A549 (cell line): ENCODE measurements around the gene SENP5. TPM values are rescaled to one million over a fixed set of nuclear protein-coding genes. Genes with fewer than 3 reads are reported as not detected.
"Not testable (repeated sequence)": the region's sequence is repeated elsewhere in the genome, so short reads cannot be mapped to it uniquely, and the experiment has no call there.

Experiments used
- ATAC-seq, 2 experiments: fragments of 200-7000 bp in 1 of 2; fragments of >200 bp in 1 of 2; cut with Nextera tagmentation in 1 of 2; cut with Tn5 transposase in 1 of 2; 3 replicates each; pipeline versions ENCODE4 v1.8.0 to v1.9.1; 2018 to 2020; ENCODE audit warnings: mild to moderate bottlenecking in 1 of 2, moderate library complexity in 1 of 2
- CTCF ChIA-PET: fragments of 300-600 bp; sonication (Branson Sonifier 250); formaldehyde crosslinking; extraction: SDS; loops from one replicate; lab custom pipeline; 2021; ENCODE audit warnings: antibody characterized with exemption, inconsistent platforms; lab: Yijun Ruan, JAX
- POLR2A ChIA-PET: fragments of 350-600 bp; formaldehyde crosslinking; extraction: SDS; loops from one replicate; lab custom pipeline; 2021; ENCODE audit warnings: antibody characterized with exemption, inconsistent platforms; lab: Yijun Ruan, JAX
- DNase-seq, 2 experiments: peaks; one replicate each; pipeline versions ENCODE4 v3.0.0 to v3.0.0-alpha.2; 2011 to 2016; ENCODE audit warnings: low read depth in 1 of 2, low spot score in 1 of 2
- FAIRE-seq: peaks from 2 replicates; lab custom pipeline; 2011; peaks lifted over from hg19 to GRCh38; lab: Jason Lieb, UNC
- H3K27ac ChIP-seq, 2 experiments: fragments of >200 bp; sonication (Bioruptor Twin); formaldehyde crosslinking; 3 replicates each; pipeline ENCODE4 v1.5.1; 2016 to 2017
- H3K4me1 ChIP-seq: fragments of >200 bp; sonication (Bioruptor Twin); formaldehyde crosslinking; 3 replicates; pipeline ENCODE4 v1.6.1; 2016
- H3K4me2 ChIP-seq: fragments of >200 bp; sonication (Bioruptor Twin); formaldehyde crosslinking; 3 replicates; pipeline ENCODE4 v1.6.1; 2016
- H3K4me3 ChIP-seq: fragments of >200 bp; sonication (Bioruptor Twin); formaldehyde crosslinking; 3 replicates; pipeline ENCODE4 v1.5.1; 2016
- H3K9me3 ChIP-seq: fragments of >200 bp; sonication (Bioruptor Twin); formaldehyde crosslinking; 3 replicates; pipeline ENCODE4 v1.6.1; 2016
- CBX2 ChIP-seq: fragments of 200-600 bp; sonication (generic); IDR thresholded peaks from 2 replicates; pipeline ENCODE4 v1.6.1; 2016; ENCODE audit warnings: low read depth, mild to moderate bottlenecking, borderline replicate concordance
- CEBPB ChIP-seq, 2 experiments: fragments of >200 bp in 1 of 2; sonication (Bioruptor Twin) in 1 of 2; formaldehyde crosslinking in 1 of 2; IDR thresholded peaks; 2 replicates each; pipeline ENCODE4 v1.6.1; 2012 to 2016
- CHD4 ChIP-seq: fragments of 200-600 bp; sonication (generic); IDR thresholded peaks from 2 replicates; pipeline ENCODE4 v1.6.1; 2016; ENCODE audit warnings: antibody characterized with exemption, mild to moderate bottlenecking, borderline replicate concordance
- EHF ChIP-seq: fragments of 250-450 bp; sonication (Bioruptor Pico); IDR thresholded peaks from 2 replicates; pipeline ENCODE4 v1.5.0; 2020; ENCODE audit warnings: mild to moderate bottlenecking
- FOSB ChIP-seq: fragments of 250-450 bp; sonication (Bioruptor Pico); IDR thresholded peaks from 2 replicates; pipeline ENCODE4 v1.5.0; 2020; ENCODE audit warnings: mild to moderate bottlenecking, moderate library complexity
- HDAC2 ChIP-seq: fragments of 200-600 bp; sonication (generic); IDR thresholded peaks from 2 replicates; pipeline ENCODE4 v1.6.1; 2016
- HOXA7 ChIP-seq: fragments of 250-450 bp; sonication (Bioruptor Pico); IDR thresholded peaks from 2 replicates; pipeline ENCODE4 v1.5.0; 2020; ENCODE audit warnings: mild to moderate bottlenecking, moderate library complexity
- KDM1A ChIP-seq: fragments of 200-600 bp; sonication (generic); IDR thresholded peaks from 2 replicates; pipeline ENCODE4 v1.6.1; 2016; ENCODE audit warnings: low read depth, mild to moderate bottlenecking
- KDM5A ChIP-seq: fragments of 200-600 bp; sonication (generic); IDR thresholded peaks from 2 replicates; pipeline ENCODE4 v1.6.1; 2016; ENCODE audit warnings: antibody characterized with exemption, mild to moderate bottlenecking
- MAFK ChIP-seq: fragments of 450-650 bp; IDR thresholded peaks from 2 replicates; pipeline ENCODE4 v1.6.1; 2014; ENCODE audit not compliant: partially characterized antibody
- MAZ ChIP-seq: fragments of 150-350 bp; IDR thresholded peaks from 2 replicates; pipeline ENCODE4 v1.6.1; 2014; ENCODE audit warnings: antibody characterized with exemption, low read depth, low read length, borderline replicate concordance
- NR3C1 ChIP-seq: fragments of >200 bp; sonication (Bioruptor Twin); formaldehyde crosslinking; IDR thresholded peaks from 3 replicates; pipeline ENCODE4 v1.6.1; 2017
- POLR2AphosphoS2 ChIP-seq: conservative IDR thresholded peaks from 2 replicates; pipeline ENCODE4 v1.6.1; 2012; ENCODE audit warnings: low read length, improper control_type of control experiment, inconsistent platforms
- TP53 ChIP-seq: fragments of 250-450 bp; sonication (Bioruptor Pico); IDR thresholded peaks from 2 replicates; pipeline ENCODE4 v1.5.0; 2021; ENCODE audit warnings: mild to moderate bottlenecking, moderate library complexity
- ZFP36 ChIP-seq: fragments of 450-650 bp; IDR thresholded peaks from 2 replicates; pipeline ENCODE4 v1.6.1; 2014; ENCODE audit warnings: borderline replicate concordance; ENCODE audit not compliant: partially characterized antibody
- ZNF302 ChIP-seq: fragments of 250-450 bp; sonication (Bioruptor Pico); IDR thresholded peaks from 2 replicates; pipeline ENCODE4 v1.9.0; 2021; ENCODE audit warnings: inconsistent platforms, mild to moderate bottlenecking, moderate library complexity
- WGBS: methylation state at CpG from one replicate; pipeline ENCODE4 v1.1.6; 2017; ENCODE audit errors: missing lambda C conversion rate; 5-methylcytosine and 5-hydroxymethylcytosine counted together
- polyA plus RNA-seq, 4 experiments: library from polyadenylated mRNA; depleted of rRNA in 3 of 4; stranded (reverse); fragments of >200 nt; fragmentation: RNase III in 1 of 4; extraction: RNeasy Plus Mini Kit Qiagen cat#74134 plus additional on column Dnase treatment in 1 of 4; gene quantifications; 2 replicates in 3 of 4; 3 replicates in 1 of 4; pipeline ENCODE4 v1.2.3, GENCODE V29; 2011 to 2017
- TF ChIP-seq, protein P1 (sequence below): fragments of 200-600 bp; sonication (generic); IDR thresholded peaks from 2 replicates; pipeline ENCODE4 v1.6.1; 2016; ENCODE audit warnings: antibody characterized with exemption, mild to moderate bottlenecking, moderate library complexity
- TF ChIP-seq, protein P2 (sequence below): fragments of >200 bp; sonication (Bioruptor Twin); formaldehyde crosslinking; IDR thresholded peaks from 3 replicates; pipeline ENCODE4 v1.6.1; 2016
- TF ChIP-seq, protein P3 (sequence below): IDR thresholded peaks from 2 replicates; pipeline ENCODE4 v1.6.1; 2012; ENCODE audit warnings: low read depth, borderline replicate concordance
- TF ChIP-seq, protein P4 (sequence below): fragments of >200 bp; sonication (Bioruptor Twin); formaldehyde crosslinking; IDR thresholded peaks from 2 replicates; pipeline ENCODE4 v1.6.1; 2016

SENP5 gene
- polyA plus RNA-seq, 2 of the 4 experiments (the other 2 are of a cell fraction) = 6.8 to 12.9 TPM

DNA sequence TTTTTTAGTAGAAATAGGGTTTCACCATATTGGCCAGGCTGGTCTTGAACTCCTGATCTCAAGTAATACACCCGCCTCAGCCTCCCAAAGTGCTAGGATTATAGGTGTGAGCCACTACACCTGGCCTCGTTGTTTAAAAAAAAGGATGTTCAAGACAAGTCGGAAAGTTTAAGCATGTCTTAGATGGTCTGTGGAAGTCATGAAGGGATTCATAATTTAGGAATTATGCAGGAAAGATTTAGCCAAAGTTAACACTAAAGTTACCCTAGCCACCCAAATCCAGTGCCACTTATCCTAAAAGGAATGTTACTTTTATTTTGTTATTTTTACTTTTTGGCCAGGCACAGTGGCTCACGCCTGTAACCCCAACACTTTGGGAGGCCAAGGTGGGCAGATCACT lies 19.3 kb upstream of the SENP5 start:
- CTCF ChIA-PET, FAIRE-seq, H3K4me3 ChIP-seq, DNase-seq, H3K27ac ChIP-seq, H3K4me2 ChIP-seq, H3K9me3 ChIP-seq, ATAC-seq, H3K4me1 ChIP-seq, POLR2A ChIA-PET: not testable (repeated sequence)
- 18% methylated on average over 4 of the region's 4 CpGs for WGBS
- TF ChIP-seq ZFP36 = peak; percentile 65

DNA sequence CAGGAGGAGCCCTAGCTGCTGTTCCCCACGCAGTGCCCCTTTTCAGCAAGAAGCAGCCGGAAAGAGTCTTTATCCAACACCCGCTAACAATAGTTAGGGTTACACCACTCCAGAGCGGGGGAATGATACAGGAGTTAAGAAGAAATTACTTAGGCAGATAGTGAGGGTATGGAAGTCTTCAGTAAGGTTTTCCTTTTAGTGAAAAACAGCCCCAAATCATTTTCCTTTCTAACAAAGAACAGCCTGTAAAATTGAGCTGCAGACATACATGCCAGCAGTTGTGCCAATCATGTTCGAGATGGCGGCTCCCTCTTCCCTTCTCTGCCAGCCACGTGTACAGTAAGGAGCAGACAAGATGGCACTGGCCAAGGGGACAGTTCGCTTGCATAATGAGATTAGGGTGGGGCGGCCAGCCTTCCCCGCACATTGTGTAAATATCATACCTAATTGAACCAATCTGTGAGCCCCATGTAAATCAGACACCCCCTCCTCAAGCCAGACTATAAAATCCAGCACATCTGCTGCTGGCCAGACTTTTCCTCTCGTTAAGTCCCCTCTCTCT lies 18.5 kb upstream of the SENP5 start:
- Histone ChIP-seq H3K27ac (no peak overlapping the region), H3K4me1 (no peaks in the 10 kb centered on the region), H3K4me2 (no peak overlapping the region), H3K9me3 (0 out of 3 replicates have a peak, but pooled peaks cover 7% of the 10 kb centered on the region), H3K4me3 (no peak overlapping the region)
- ATAC-seq (no peak), FAIRE-seq (no peak)
- WGBS = 49% methylated on average over 11 of the region's 11 CpGs
- ChIA-PET POLR2A (interaction anchor here (1.0 kb wide), 1 partner anchor 18 kb away, joined by 3 read pairs; the partner anchor contains the start of gene SENP5), CTCF (no interaction called here)
- TF ChIP-seq HDAC2 (no peak), ZNF302 (CRISPR knock-in tag) (no peak), KDM5A (no peak), POLR2AphosphoS2 (no peak), HOXA7 (CRISPR knock-in tag) (no peak), MAZ (no peak), NR3C1 (no peak), CHD4 (no peak), FOSB (CRISPR knock-in tag) (no peak), CEBPB (IDR thresholded peaks at IDR 0.05) (no peak), EHF (CRISPR knock-in tag) (no peak), CBX2 (no peak), TP53 (CRISPR knock-in tag) (no peak), KDM1A (no peak), MAFK (no peak)
- TF ChIP-seq, protein P1, sequence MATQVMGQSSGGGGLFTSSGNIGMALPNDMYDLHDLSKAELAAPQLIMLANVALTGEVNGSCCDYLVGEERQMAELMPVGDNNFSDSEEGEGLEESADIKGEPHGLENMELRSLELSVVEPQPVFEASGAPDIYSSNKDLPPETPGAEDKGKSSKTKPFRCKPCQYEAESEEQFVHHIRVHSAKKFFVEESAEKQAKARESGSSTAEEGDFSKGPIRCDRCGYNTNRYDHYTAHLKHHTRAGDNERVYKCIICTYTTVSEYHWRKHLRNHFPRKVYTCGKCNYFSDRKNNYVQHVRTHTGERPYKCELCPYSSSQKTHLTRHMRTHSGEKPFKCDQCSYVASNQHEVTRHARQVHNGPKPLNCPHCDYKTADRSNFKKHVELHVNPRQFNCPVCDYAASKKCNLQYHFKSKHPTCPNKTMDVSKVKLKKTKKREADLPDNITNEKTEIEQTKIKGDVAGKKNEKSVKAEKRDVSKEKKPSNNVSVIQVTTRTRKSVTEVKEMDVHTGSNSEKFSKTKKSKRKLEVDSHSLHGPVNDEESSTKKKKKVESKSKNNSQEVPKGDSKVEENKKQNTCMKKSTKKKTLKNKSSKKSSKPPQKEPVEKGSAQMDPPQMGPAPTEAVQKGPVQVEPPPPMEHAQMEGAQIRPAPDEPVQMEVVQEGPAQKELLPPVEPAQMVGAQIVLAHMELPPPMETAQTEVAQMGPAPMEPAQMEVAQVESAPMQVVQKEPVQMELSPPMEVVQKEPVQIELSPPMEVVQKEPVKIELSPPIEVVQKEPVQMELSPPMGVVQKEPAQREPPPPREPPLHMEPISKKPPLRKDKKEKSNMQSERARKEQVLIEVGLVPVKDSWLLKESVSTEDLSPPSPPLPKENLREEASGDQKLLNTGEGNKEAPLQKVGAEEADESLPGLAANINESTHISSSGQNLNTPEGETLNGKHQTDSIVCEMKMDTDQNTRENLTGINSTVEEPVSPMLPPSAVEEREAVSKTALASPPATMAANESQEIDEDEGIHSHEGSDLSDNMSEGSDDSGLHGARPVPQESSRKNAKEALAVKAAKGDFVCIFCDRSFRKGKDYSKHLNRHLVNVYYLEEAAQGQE = no peak
- TF ChIP-seq, protein P2, sequence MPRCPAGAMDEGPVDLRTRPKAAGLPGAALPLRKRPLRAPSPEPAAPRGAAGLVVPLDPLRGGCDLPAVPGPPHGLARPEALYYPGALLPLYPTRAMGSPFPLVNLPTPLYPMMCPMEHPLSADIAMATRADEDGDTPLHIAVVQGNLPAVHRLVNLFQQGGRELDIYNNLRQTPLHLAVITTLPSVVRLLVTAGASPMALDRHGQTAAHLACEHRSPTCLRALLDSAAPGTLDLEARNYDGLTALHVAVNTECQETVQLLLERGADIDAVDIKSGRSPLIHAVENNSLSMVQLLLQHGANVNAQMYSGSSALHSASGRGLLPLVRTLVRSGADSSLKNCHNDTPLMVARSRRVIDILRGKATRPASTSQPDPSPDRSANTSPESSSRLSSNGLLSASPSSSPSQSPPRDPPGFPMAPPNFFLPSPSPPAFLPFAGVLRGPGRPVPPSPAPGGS = no peak
- TF ChIP-seq, protein P3, sequence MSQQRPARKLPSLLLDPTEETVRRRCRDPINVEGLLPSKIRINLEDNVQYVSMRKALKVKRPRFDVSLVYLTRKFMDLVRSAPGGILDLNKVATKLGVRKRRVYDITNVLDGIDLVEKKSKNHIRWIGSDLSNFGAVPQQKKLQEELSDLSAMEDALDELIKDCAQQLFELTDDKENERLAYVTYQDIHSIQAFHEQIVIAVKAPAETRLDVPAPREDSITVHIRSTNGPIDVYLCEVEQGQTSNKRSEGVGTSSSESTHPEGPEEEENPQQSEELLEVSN = no peak
- TF ChIP-seq, protein P4, sequence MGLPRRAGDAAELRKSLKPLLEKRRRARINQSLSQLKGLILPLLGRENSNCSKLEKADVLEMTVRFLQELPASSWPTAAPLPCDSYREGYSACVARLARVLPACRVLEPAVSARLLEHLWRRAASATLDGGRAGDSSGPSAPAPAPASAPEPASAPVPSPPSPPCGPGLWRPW = no peak
- TF ChIP-seq, all 56 proteins: peak for 0
- DNase-seq = no peak
